Liver (tissue), 9 donors: ENCODE data around the gene APOL3. TPM values are rescaled to one million over a fixed set of nuclear protein-coding genes. Genes with fewer than 3 reads are reported as not detected.

Source experiments
- DNase-seq: peaks from one replicate; pipeline ENCODE4 v3.0.0-alpha.2; 2017; ENCODE audit warnings: low spot score
- H3K27ac ChIP-seq, 2 donors: one replicate each; pipeline ENCODE4 v1.7.0; 2013; ENCODE audit warnings: inconsistent platforms in 2 of 2, low read length in 2 of 2, control low read depth in 1 of 2, low read depth in 1 of 2, mild to moderate bottlenecking in 1 of 2
- H3K27me3 ChIP-seq, 4 donors: one replicate each; pipeline versions ENCODE4 v1.6.1 to v1.7.0; 2013; ENCODE audit warnings: low read length in 3 of 4, inconsistent platforms in 1 of 4, mild to moderate bottlenecking in 1 of 4, moderate library complexity in 1 of 4; ENCODE audit not compliant: control insufficient read depth in 4 of 4, insufficient read depth in 4 of 4
- H3K36me3 ChIP-seq, 4 donors: one replicate each; pipeline versions ENCODE4 v1.6.1 to v1.7.0; 2013; ENCODE audit warnings: low read length in 3 of 4, mild to moderate bottlenecking in 3 of 4, low read depth in 1 of 4, moderate library complexity in 1 of 4; ENCODE audit not compliant: control insufficient read depth in 4 of 4, insufficient read depth in 3 of 4
- H3K4me1 ChIP-seq, 4 donors: one replicate each; pipeline versions ENCODE4 v1.6.1 to v1.7.0; 2013; ENCODE audit warnings: low read length in 3 of 4, mild to moderate bottlenecking in 3 of 4, moderate library complexity in 1 of 4; ENCODE audit not compliant: control insufficient read depth in 4 of 4, insufficient read depth in 4 of 4
- H3K4me3 ChIP-seq, 3 donors: one replicate each; pipeline versions ENCODE4 v1.6.1 to v1.7.0; 2013; ENCODE audit warnings: low read length in 3 of 3, control low read depth in 1 of 3, low read depth in 1 of 3, mild to moderate bottlenecking in 1 of 3
- H3K9ac ChIP-seq, 2 donors: one replicate each; pipeline ENCODE4 v1.7.0; 2013; ENCODE audit warnings: low read length in 2 of 2, mild to moderate bottlenecking in 2 of 2, moderate library complexity in 2 of 2, control low read depth in 1 of 2, low read depth in 1 of 2
- H3K9me3 ChIP-seq, 4 donors: one replicate each; pipeline versions ENCODE4 v1.6.1 to v1.7.0; 2013; ENCODE audit warnings: low read length in 3 of 4; ENCODE audit not compliant: control insufficient read depth in 4 of 4
- ATF3 ChIP-seq: IDR thresholded peaks from 2 replicates; pipeline ENCODE4 v1.6.1; 2016; ENCODE audit warnings: antibody characterized with exemption
- EGR1 ChIP-seq, 2 donors: IDR thresholded peaks; 2 replicates each; pipeline ENCODE4 v1.6.1; 2016 to 2018; ENCODE audit warnings: antibody characterized with exemption in 2 of 2, low read depth in 2 of 2
- FOXA1 ChIP-seq: IDR thresholded peaks from 2 replicates; pipeline ENCODE4 v1.6.1; 2016; ENCODE audit warnings: antibody characterized with exemption
- GABPA ChIP-seq, 2 donors: IDR thresholded peaks in 1 of 2; conservative IDR thresholded peaks in 1 of 2; 2 replicates each; pipeline ENCODE4 v1.6.1; 2016; ENCODE audit warnings: antibody characterized with exemption in 2 of 2, mild to moderate bottlenecking in 1 of 2, moderate library complexity in 1 of 2
- HNF4A ChIP-seq, 2 donors: conservative IDR thresholded peaks; 2 replicates each; pipeline ENCODE4 v1.6.1; 2016; ENCODE audit warnings: antibody characterized with exemption in 2 of 2, mild to moderate bottlenecking in 2 of 2
- HNF4G ChIP-seq: IDR thresholded peaks from 2 replicates; pipeline ENCODE4 v1.6.1; 2016; ENCODE audit warnings: antibody characterized with exemption
- JUND ChIP-seq, 2 donors: IDR thresholded peaks; 2 replicates each; pipeline ENCODE4 v1.6.1; 2016; ENCODE audit warnings: antibody characterized with exemption in 2 of 2
- MAX ChIP-seq: IDR thresholded peaks from 2 replicates; pipeline ENCODE4 v1.6.1; 2016; ENCODE audit warnings: antibody characterized with exemption
- NR2F2 ChIP-seq: IDR thresholded peaks from 2 replicates; pipeline ENCODE4 v1.6.1; 2016; ENCODE audit warnings: antibody characterized with exemption
- RAD21 ChIP-seq, 2 donors: IDR thresholded peaks; 2 replicates each; pipeline ENCODE4 v1.6.1; 2016; ENCODE audit warnings: antibody characterized with exemption in 2 of 2, mild to moderate bottlenecking in 2 of 2
- RXRA ChIP-seq, 2 donors: IDR thresholded peaks; 2 replicates each; pipeline ENCODE4 v1.6.1; 2017 to 2018; ENCODE audit warnings: antibody characterized with exemption in 2 of 2, mild to moderate bottlenecking in 1 of 2
- SP1 ChIP-seq: IDR thresholded peaks from 2 replicates; pipeline ENCODE4 v1.6.1; 2018; ENCODE audit warnings: antibody characterized with exemption, mild to moderate bottlenecking
- TAF1 ChIP-seq: conservative IDR thresholded peaks from 2 replicates; pipeline ENCODE4 v1.6.1; 2016; ENCODE audit warnings: antibody characterized with exemption, mild to moderate bottlenecking
- WGBS: extraction: QIAGEN DNeasy Blood & Tissue Kit; methylation state at CpG from one replicate; pipeline ENCODE4 v1.1.7; 2013; 5-methylcytosine and 5-hydroxymethylcytosine counted together
- polyA plus RNA-seq, 2 donors: library from polyadenylated mRNA; stranded (reverse) in 1 of 2; unstranded in 1 of 2; fragments of 200-250 nt in 1 of 2; fragments of >200 nt in 1 of 2; fragmentation: Nextera tagmentation in 1 of 2; extraction: Ambion mirVana in 1 of 2; gene quantifications; one replicate each; pipeline versions ENCODE4 v1.2.1 to v1.2.3, GENCODE V29; 2013 to 2015
- total RNA-seq, 2 donors: library from RNA; depleted of rRNA; stranded (reverse); fragments of >200 nt; gene quantifications; one replicate each; pipeline ENCODE4 v1.2.3, GENCODE V29; 2014
- TF ChIP-seq, protein P1 (sequence below): fragments of 150-350 bp; IDR thresholded peaks from 2 replicates; pipeline ENCODE4 v1.5.1; 2017; ENCODE audit warnings: improper control_type of control experiment, low read depth, low read length; ENCODE audit not compliant: missing input control
- TF ChIP-seq, protein P2 (sequence below): IDR thresholded peaks from 2 replicates; pipeline ENCODE4 v1.6.1; 2016; ENCODE audit warnings: antibody characterized with exemption, mild to moderate bottlenecking
- TF ChIP-seq, protein P3 (sequence below): IDR thresholded peaks from 2 replicates; pipeline ENCODE4 v1.6.1; 2016; ENCODE audit warnings: antibody characterized with exemption
- donor health status: healthy.
- donor health status: healthy.
- donor health status: healthy.
- donor health status: healthy.
- donor health status: healthy.

APOL3 gene
- total and polyA plus RNA-seq, 4 donors: 7.2 to 34.5 (median 11.8) TPM

GRCh38 chr22:36198536-36198935 is 38.0 kb upstream of the APOL3 start:
- 75% methylated on average over 3 of the region's 3 CpGs for WGBS
- TF ChIP-seq JUND (IDR thresholded peaks at IDR 0.05): no peak
- no peak for TF ChIP-seq EGR1 (IDR thresholded peaks at IDR 0.05; ENCODE audit: low read depth in 2 of 2)
- TF ChIP-seq NR2F2: no peak
- TF ChIP-seq FOXA1: no peak
- TF ChIP-seq SP1: no peak
- no peak for TF ChIP-seq RXRA (IDR thresholded peaks at IDR 0.05)
- no peak for TF ChIP-seq TAF1
- TF ChIP-seq GABPA (IDR thresholded peaks at IDR 0.05 in 1 of 2, conservative IDR thresholded peaks at IDR 0.05 in 1 of 2): no peak
- TF ChIP-seq HNF4A (conservative IDR thresholded peaks at IDR 0.05): no peak
- no peak for TF ChIP-seq ATF3
- TF ChIP-seq, protein P1, sequence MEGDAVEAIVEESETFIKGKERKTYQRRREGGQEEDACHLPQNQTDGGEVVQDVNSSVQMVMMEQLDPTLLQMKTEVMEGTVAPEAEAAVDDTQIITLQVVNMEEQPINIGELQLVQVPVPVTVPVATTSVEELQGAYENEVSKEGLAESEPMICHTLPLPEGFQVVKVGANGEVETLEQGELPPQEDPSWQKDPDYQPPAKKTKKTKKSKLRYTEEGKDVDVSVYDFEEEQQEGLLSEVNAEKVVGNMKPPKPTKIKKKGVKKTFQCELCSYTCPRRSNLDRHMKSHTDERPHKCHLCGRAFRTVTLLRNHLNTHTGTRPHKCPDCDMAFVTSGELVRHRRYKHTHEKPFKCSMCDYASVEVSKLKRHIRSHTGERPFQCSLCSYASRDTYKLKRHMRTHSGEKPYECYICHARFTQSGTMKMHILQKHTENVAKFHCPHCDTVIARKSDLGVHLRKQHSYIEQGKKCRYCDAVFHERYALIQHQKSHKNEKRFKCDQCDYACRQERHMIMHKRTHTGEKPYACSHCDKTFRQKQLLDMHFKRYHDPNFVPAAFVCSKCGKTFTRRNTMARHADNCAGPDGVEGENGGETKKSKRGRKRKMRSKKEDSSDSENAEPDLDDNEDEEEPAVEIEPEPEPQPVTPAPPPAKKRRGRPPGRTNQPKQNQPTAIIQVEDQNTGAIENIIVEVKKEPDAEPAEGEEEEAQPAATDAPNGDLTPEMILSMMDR: no peak
- no peak for TF ChIP-seq HNF4G
- no peak for TF ChIP-seq MAX
- TF ChIP-seq, protein P2, sequence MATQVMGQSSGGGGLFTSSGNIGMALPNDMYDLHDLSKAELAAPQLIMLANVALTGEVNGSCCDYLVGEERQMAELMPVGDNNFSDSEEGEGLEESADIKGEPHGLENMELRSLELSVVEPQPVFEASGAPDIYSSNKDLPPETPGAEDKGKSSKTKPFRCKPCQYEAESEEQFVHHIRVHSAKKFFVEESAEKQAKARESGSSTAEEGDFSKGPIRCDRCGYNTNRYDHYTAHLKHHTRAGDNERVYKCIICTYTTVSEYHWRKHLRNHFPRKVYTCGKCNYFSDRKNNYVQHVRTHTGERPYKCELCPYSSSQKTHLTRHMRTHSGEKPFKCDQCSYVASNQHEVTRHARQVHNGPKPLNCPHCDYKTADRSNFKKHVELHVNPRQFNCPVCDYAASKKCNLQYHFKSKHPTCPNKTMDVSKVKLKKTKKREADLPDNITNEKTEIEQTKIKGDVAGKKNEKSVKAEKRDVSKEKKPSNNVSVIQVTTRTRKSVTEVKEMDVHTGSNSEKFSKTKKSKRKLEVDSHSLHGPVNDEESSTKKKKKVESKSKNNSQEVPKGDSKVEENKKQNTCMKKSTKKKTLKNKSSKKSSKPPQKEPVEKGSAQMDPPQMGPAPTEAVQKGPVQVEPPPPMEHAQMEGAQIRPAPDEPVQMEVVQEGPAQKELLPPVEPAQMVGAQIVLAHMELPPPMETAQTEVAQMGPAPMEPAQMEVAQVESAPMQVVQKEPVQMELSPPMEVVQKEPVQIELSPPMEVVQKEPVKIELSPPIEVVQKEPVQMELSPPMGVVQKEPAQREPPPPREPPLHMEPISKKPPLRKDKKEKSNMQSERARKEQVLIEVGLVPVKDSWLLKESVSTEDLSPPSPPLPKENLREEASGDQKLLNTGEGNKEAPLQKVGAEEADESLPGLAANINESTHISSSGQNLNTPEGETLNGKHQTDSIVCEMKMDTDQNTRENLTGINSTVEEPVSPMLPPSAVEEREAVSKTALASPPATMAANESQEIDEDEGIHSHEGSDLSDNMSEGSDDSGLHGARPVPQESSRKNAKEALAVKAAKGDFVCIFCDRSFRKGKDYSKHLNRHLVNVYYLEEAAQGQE: no peak
- no peak for TF ChIP-seq RAD21 (IDR thresholded peaks at IDR 0.05)
- TF ChIP-seq, protein P3, sequence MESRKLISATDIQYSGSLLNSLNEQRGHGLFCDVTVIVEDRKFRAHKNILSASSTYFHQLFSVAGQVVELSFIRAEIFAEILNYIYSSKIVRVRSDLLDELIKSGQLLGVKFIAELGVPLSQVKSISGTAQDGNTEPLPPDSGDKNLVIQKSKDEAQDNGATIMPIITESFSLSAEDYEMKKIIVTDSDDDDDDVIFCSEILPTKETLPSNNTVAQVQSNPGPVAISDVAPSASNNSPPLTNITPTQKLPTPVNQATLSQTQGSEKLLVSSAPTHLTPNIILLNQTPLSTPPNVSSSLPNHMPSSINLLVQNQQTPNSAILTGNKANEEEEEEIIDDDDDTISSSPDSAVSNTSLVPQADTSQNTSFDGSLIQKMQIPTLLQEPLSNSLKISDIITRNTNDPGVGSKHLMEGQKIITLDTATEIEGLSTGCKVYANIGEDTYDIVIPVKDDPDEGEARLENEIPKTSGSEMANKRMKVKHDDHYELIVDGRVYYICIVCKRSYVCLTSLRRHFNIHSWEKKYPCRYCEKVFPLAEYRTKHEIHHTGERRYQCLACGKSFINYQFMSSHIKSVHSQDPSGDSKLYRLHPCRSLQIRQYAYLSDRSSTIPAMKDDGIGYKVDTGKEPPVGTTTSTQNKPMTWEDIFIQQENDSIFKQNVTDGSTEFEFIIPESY: no peak
- Histone ChIP-seq H3K9ac (no peak overlapping the region), H3K9me3 (no peaks in the 10 kb centered on the region), H3K27me3 (no peaks in the 10 kb centered on the region), H3K27ac (no peak overlapping the region), H3K4me3 (no peak overlapping the region), H3K4me1 (peaks cover 4 to 49% (median 30%) of the 10 kb centered on the region in 4 donors), H3K36me3 (no peaks in the 10 kb centered on the region)
- DNase-seq: no peak
